ENCODE results near the gene FGF19. TPM values are rescaled to one million over a fixed set of nuclear protein-coding genes. Genes with fewer than 3 reads are reported as not detected.

FGF19 gene
- total RNA-seq, 1 donor from 2014 or later = 0.21 TPM

- H3K4me1 Mint-ChIP-seq = peaks cover 5% of the 10 kb centered on the region
- no peak for TF ChIP-seq CTCF (conservative IDR thresholded peaks at IDR 0.05)
- H3K4me3 Mint-ChIP-seq = no peak overlapping the region
- H3K36me3 Mint-ChIP-seq (ENCODE audit: low read depth) = no peaks in the 10 kb centered on the region
- H3K9me3 Mint-ChIP-seq = peaks cover 3% of the 10 kb centered on the region
- no peak overlapping the region for H3K27ac Mint-ChIP-seq (ENCODE audit: unreplicated experiment)
- no peaks in the 10 kb centered on the region for H3K27me3 Mint-ChIP-seq (ENCODE audit: low read depth)
- DNase-seq (ENCODE audit: low read depth, low spot score) = no peak
Measured at GRCh38 chr11:69734367-69734766, 30.5 kb upstream of the FGF19 start.

- H3K27me3 Mint-ChIP-seq (ENCODE audit: low read depth) = no peaks in the 10 kb centered on the region
- no peak overlapping the region for H3K4me3 Mint-ChIP-seq
- no peaks in the 10 kb centered on the region for H3K36me3 Mint-ChIP-seq (ENCODE audit: low read depth)
- no peak overlapping the region for H3K27ac Mint-ChIP-seq (ENCODE audit: unreplicated experiment)
- TF ChIP-seq CTCF (conservative IDR thresholded peaks at IDR 0.05) = no peak
- peaks cover 3% of the 10 kb centered on the region for H3K9me3 Mint-ChIP-seq
- DNase-seq (ENCODE audit: low read depth, low spot score) = no peak
- H3K4me1 Mint-ChIP-seq = peaks cover 5% of the 10 kb centered on the region
Measured at GRCh38 chr11:69732910-69733309, 29.1 kb upstream of the FGF19 start.

GRCh38 chr11:69731110-69731509, 27.3 kb upstream of the FGF19 start:
- Mint-ChIP-seq H3K9me3 (peaks cover 3% of the 10 kb centered on the region), H3K4me1 (peaks cover 5% of the 10 kb centered on the region), H3K36me3 (ENCODE audit: low read depth) (no peaks in the 10 kb centered on the region), H3K27me3 (ENCODE audit: low read depth) (no peaks in the 10 kb centered on the region), H3K27ac (ENCODE audit: unreplicated experiment) (no peak overlapping the region), H3K4me3 (no peak overlapping the region)
- no peak for DNase-seq (ENCODE audit: low read depth, low spot score)
- TF ChIP-seq CTCF (conservative IDR thresholded peaks at IDR 0.05) = no peak

GRCh38 chr11:69730500-69730899, 26.7 kb upstream of the FGF19 start:
- H3K4me3 Mint-ChIP-seq = no peak overlapping the region
- H3K4me1 Mint-ChIP-seq = peaks cover 5% of the 10 kb centered on the region
- H3K36me3 Mint-ChIP-seq (ENCODE audit: low read depth) = no peaks in the 10 kb centered on the region
- no peak for TF ChIP-seq CTCF (conservative IDR thresholded peaks at IDR 0.05)
- H3K27ac Mint-ChIP-seq (ENCODE audit: unreplicated experiment) = no peak overlapping the region
- no peaks in the 10 kb centered on the region for H3K27me3 Mint-ChIP-seq (ENCODE audit: low read depth)
- DNase-seq (ENCODE audit: low read depth, low spot score) = no peak
- H3K9me3 Mint-ChIP-seq = peaks cover 3% of the 10 kb centered on the region

GRCh38 chr11:69729252-69729651, 25.4 kb upstream of the FGF19 start:
- H3K4me1 Mint-ChIP-seq = peaks cover 5% of the 10 kb centered on the region
- no peak overlapping the region for H3K4me3 Mint-ChIP-seq
- DNase-seq (ENCODE audit: low read depth, low spot score) = no peak
- no peaks in the 10 kb centered on the region for H3K27me3 Mint-ChIP-seq (ENCODE audit: low read depth)
- no peak for TF ChIP-seq CTCF (conservative IDR thresholded peaks at IDR 0.05)
- no peak overlapping the region for H3K27ac Mint-ChIP-seq (ENCODE audit: unreplicated experiment)
- no peaks in the 10 kb centered on the region for H3K9me3 Mint-ChIP-seq
- H3K36me3 Mint-ChIP-seq (ENCODE audit: low read depth) = no peaks in the 10 kb centered on the region

GRCh38 chr11:69727266-69727665, 23.4 kb upstream of the FGF19 start:
- TF ChIP-seq CTCF (conservative IDR thresholded peaks at IDR 0.05) = no peak
- Mint-ChIP-seq H3K27ac (ENCODE audit: unreplicated experiment) (no peak overlapping the region), H3K36me3 (ENCODE audit: low read depth) (no peaks in the 10 kb centered on the region), H3K4me1 (no peaks in the 10 kb centered on the region), H3K4me3 (no peak overlapping the region), H3K9me3 (no peaks in the 10 kb centered on the region), H3K27me3 (ENCODE audit: low read depth) (peaks cover 9% of the 10 kb centered on the region)
- no peak for DNase-seq (ENCODE audit: low read depth, low spot score)
